Liver (tissue), 9 donors: ENCODE results near the gene FGF14. TPM values are rescaled to one million over a fixed set of nuclear protein-coding genes. Genes with fewer than 3 reads are reported as not detected.

Experiments used
- DNase-seq: peaks from one replicate; pipeline ENCODE4 v3.0.0-alpha.2; 2017; ENCODE audit warnings: low spot score
- H3K27ac ChIP-seq, 2 donors: one replicate each; pipeline ENCODE4 v1.7.0; 2013; ENCODE audit warnings: inconsistent platforms in 2 of 2, low read length in 2 of 2, control low read depth in 1 of 2, low read depth in 1 of 2, mild to moderate bottlenecking in 1 of 2
- H3K27me3 ChIP-seq, 4 donors: one replicate each; pipeline versions ENCODE4 v1.6.1 to v1.7.0; 2013; ENCODE audit warnings: low read length in 3 of 4, inconsistent platforms in 1 of 4, mild to moderate bottlenecking in 1 of 4, moderate library complexity in 1 of 4; ENCODE audit not compliant: control insufficient read depth in 4 of 4, insufficient read depth in 4 of 4
- H3K36me3 ChIP-seq, 4 donors: one replicate each; pipeline versions ENCODE4 v1.6.1 to v1.7.0; 2013; ENCODE audit warnings: low read length in 3 of 4, mild to moderate bottlenecking in 3 of 4, low read depth in 1 of 4, moderate library complexity in 1 of 4; ENCODE audit not compliant: control insufficient read depth in 4 of 4, insufficient read depth in 3 of 4
- H3K4me1 ChIP-seq, 4 donors: one replicate each; pipeline versions ENCODE4 v1.6.1 to v1.7.0; 2013; ENCODE audit warnings: low read length in 3 of 4, mild to moderate bottlenecking in 3 of 4, moderate library complexity in 1 of 4; ENCODE audit not compliant: control insufficient read depth in 4 of 4, insufficient read depth in 4 of 4
- H3K4me3 ChIP-seq, 3 donors: one replicate each; pipeline versions ENCODE4 v1.6.1 to v1.7.0; 2013; ENCODE audit warnings: low read length in 3 of 3, control low read depth in 1 of 3, low read depth in 1 of 3, mild to moderate bottlenecking in 1 of 3
- H3K9ac ChIP-seq, 2 donors: one replicate each; pipeline ENCODE4 v1.7.0; 2013; ENCODE audit warnings: low read length in 2 of 2, mild to moderate bottlenecking in 2 of 2, moderate library complexity in 2 of 2, control low read depth in 1 of 2, low read depth in 1 of 2
- H3K9me3 ChIP-seq, 4 donors: one replicate each; pipeline versions ENCODE4 v1.6.1 to v1.7.0; 2013; ENCODE audit warnings: low read length in 3 of 4; ENCODE audit not compliant: control insufficient read depth in 4 of 4
- EGR1 ChIP-seq, 2 donors: IDR thresholded peaks; 2 replicates each; pipeline ENCODE4 v1.6.1; 2016 to 2018; ENCODE audit warnings: antibody characterized with exemption in 2 of 2, low read depth in 2 of 2
- FOXA1 ChIP-seq: IDR thresholded peaks from 2 replicates; pipeline ENCODE4 v1.6.1; 2016; ENCODE audit warnings: antibody characterized with exemption
- FOXA2 ChIP-seq: IDR thresholded peaks from 2 replicates; pipeline ENCODE4 v1.6.1; 2016; ENCODE audit warnings: antibody characterized with exemption
- GABPA ChIP-seq, 2 donors: IDR thresholded peaks in 1 of 2; conservative IDR thresholded peaks in 1 of 2; 2 replicates each; pipeline ENCODE4 v1.6.1; 2016; ENCODE audit warnings: antibody characterized with exemption in 2 of 2, mild to moderate bottlenecking in 1 of 2, moderate library complexity in 1 of 2
- HNF4A ChIP-seq, 2 donors: conservative IDR thresholded peaks; 2 replicates each; pipeline ENCODE4 v1.6.1; 2016; ENCODE audit warnings: antibody characterized with exemption in 2 of 2, mild to moderate bottlenecking in 2 of 2
- HNF4G ChIP-seq: IDR thresholded peaks from 2 replicates; pipeline ENCODE4 v1.6.1; 2016; ENCODE audit warnings: antibody characterized with exemption
- JUND ChIP-seq, 2 donors: IDR thresholded peaks; 2 replicates each; pipeline ENCODE4 v1.6.1; 2016; ENCODE audit warnings: antibody characterized with exemption in 2 of 2
- NR2F2 ChIP-seq: IDR thresholded peaks from 2 replicates; pipeline ENCODE4 v1.6.1; 2016; ENCODE audit warnings: antibody characterized with exemption
- RAD21 ChIP-seq, 2 donors: IDR thresholded peaks; 2 replicates each; pipeline ENCODE4 v1.6.1; 2016; ENCODE audit warnings: antibody characterized with exemption in 2 of 2, mild to moderate bottlenecking in 2 of 2
- REST ChIP-seq: IDR thresholded peaks from 2 replicates; pipeline ENCODE4 v1.6.1; 2016; ENCODE audit warnings: antibody characterized with exemption, mild to moderate bottlenecking
- RXRA ChIP-seq, 2 donors: IDR thresholded peaks; 2 replicates each; pipeline ENCODE4 v1.6.1; 2017 to 2018; ENCODE audit warnings: antibody characterized with exemption in 2 of 2, mild to moderate bottlenecking in 1 of 2
- SP1 ChIP-seq: IDR thresholded peaks from 2 replicates; pipeline ENCODE4 v1.6.1; 2018; ENCODE audit warnings: antibody characterized with exemption, mild to moderate bottlenecking
- TAF1 ChIP-seq: conservative IDR thresholded peaks from 2 replicates; pipeline ENCODE4 v1.6.1; 2016; ENCODE audit warnings: antibody characterized with exemption, mild to moderate bottlenecking
- YY1 ChIP-seq: IDR thresholded peaks from 2 replicates; pipeline ENCODE4 v1.6.1; 2016; ENCODE audit warnings: antibody characterized with exemption, mild to moderate bottlenecking
- WGBS: extraction: QIAGEN DNeasy Blood & Tissue Kit; methylation state at CpG from one replicate; pipeline ENCODE4 v1.1.7; 2013; 5-methylcytosine and 5-hydroxymethylcytosine counted together
- polyA plus RNA-seq, 2 donors: library from polyadenylated mRNA; stranded (reverse) in 1 of 2; unstranded in 1 of 2; fragments of 200-250 nt in 1 of 2; fragments of >200 nt in 1 of 2; fragmentation: Nextera tagmentation in 1 of 2; extraction: Ambion mirVana in 1 of 2; gene quantifications; one replicate each; pipeline versions ENCODE4 v1.2.1 to v1.2.3, GENCODE V29; 2013 to 2015
- total RNA-seq, 2 donors: library from RNA; depleted of rRNA; stranded (reverse); fragments of >200 nt; gene quantifications; one replicate each; pipeline ENCODE4 v1.2.3, GENCODE V29; 2014
- TF ChIP-seq, protein P1 (sequence below): fragments of 150-350 bp; IDR thresholded peaks from 2 replicates; pipeline ENCODE4 v1.5.1; 2017; ENCODE audit warnings: improper control_type of control experiment, low read depth, low read length; ENCODE audit not compliant: missing input control
- TF ChIP-seq, protein P2 (sequence below): IDR thresholded peaks from 2 replicates; pipeline ENCODE4 v1.6.1; 2016; ENCODE audit warnings: antibody characterized with exemption
- TF ChIP-seq, protein P3 (sequence below): IDR thresholded peaks from 2 replicates; pipeline ENCODE4 v1.6.1; 2016; ENCODE audit warnings: antibody characterized with exemption
- TF ChIP-seq, protein P4 (sequence below): IDR thresholded peaks from 2 replicates; pipeline ENCODE4 v1.6.1; 2016; ENCODE audit warnings: antibody characterized with exemption
- donor health status: healthy.
- donor health status: healthy.
- donor health status: healthy.
- donor health status: healthy.
- donor health status: healthy.

The FGF14 gene
- total and polyA plus RNA-seq, 4 donors: 0.05 to 3.3 (median 1.0) TPM

- 59% methylated on average over 5 of the region's 5 CpGs for WGBS
- Histone ChIP-seq H3K4me1 (peaks cover 5 to 23% (median 11%) of the 10 kb centered on the region in 4 donors), H3K27me3 (no peaks in the 10 kb centered on the region), H3K36me3 (no peaks in the 10 kb centered on the region), H3K4me3 (no peak overlapping the region), H3K9me3 (no peaks in the 10 kb centered on the region), H3K27ac (peak overlapping the region in 1 of 2 donors; percentile 61), H3K9ac (no peak overlapping the region)
- DNase-seq: no peak
- TF ChIP-seq, protein P1, sequence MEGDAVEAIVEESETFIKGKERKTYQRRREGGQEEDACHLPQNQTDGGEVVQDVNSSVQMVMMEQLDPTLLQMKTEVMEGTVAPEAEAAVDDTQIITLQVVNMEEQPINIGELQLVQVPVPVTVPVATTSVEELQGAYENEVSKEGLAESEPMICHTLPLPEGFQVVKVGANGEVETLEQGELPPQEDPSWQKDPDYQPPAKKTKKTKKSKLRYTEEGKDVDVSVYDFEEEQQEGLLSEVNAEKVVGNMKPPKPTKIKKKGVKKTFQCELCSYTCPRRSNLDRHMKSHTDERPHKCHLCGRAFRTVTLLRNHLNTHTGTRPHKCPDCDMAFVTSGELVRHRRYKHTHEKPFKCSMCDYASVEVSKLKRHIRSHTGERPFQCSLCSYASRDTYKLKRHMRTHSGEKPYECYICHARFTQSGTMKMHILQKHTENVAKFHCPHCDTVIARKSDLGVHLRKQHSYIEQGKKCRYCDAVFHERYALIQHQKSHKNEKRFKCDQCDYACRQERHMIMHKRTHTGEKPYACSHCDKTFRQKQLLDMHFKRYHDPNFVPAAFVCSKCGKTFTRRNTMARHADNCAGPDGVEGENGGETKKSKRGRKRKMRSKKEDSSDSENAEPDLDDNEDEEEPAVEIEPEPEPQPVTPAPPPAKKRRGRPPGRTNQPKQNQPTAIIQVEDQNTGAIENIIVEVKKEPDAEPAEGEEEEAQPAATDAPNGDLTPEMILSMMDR: no peak
- TF ChIP-seq RXRA (IDR thresholded peaks at IDR 0.05): no peak
- no peak for TF ChIP-seq YY1
- no peak for TF ChIP-seq FOXA1
- no peak for TF ChIP-seq REST
- TF ChIP-seq, protein P2, sequence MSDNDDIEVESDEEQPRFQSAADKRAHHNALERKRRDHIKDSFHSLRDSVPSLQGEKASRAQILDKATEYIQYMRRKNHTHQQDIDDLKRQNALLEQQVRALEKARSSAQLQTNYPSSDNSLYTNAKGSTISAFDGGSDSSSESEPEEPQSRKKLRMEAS: no peak
- TF ChIP-seq JUND (IDR thresholded peaks at IDR 0.05): no peak
- TF ChIP-seq NR2F2: no peak
- TF ChIP-seq, protein P3, sequence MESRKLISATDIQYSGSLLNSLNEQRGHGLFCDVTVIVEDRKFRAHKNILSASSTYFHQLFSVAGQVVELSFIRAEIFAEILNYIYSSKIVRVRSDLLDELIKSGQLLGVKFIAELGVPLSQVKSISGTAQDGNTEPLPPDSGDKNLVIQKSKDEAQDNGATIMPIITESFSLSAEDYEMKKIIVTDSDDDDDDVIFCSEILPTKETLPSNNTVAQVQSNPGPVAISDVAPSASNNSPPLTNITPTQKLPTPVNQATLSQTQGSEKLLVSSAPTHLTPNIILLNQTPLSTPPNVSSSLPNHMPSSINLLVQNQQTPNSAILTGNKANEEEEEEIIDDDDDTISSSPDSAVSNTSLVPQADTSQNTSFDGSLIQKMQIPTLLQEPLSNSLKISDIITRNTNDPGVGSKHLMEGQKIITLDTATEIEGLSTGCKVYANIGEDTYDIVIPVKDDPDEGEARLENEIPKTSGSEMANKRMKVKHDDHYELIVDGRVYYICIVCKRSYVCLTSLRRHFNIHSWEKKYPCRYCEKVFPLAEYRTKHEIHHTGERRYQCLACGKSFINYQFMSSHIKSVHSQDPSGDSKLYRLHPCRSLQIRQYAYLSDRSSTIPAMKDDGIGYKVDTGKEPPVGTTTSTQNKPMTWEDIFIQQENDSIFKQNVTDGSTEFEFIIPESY: no peak
- no peak for TF ChIP-seq HNF4A (conservative IDR thresholded peaks at IDR 0.05)
- TF ChIP-seq EGR1 (IDR thresholded peaks at IDR 0.05; ENCODE audit: low read depth in 2 of 2): no peak
Observed at GRCh38 chr13:102325321-102325720, 76.5 kb downstream of the FGF14 start.

DNA sequence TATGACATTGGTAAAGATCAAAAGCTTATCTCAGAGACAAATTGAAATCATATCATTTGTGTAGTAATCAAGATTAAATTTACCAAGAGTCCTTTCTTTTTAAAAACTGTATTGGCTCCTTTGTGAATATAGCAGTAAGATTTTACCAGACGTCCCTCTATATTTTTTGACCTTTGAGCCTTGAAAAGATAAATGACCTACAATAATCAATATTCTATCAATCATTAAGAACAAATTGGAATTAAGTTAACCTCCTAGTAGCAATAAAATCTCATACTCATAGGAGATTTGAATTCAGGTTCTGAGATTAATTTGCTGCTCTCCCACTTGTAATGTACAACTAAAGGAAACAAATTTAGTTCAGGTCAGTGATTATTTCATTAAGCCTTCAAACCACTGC is 78.3 kb downstream of the FGF14 start:
- 27% methylated on average over 1 of the region's 1 CpG for WGBS
- H3K9me3 ChIP-seq: no peaks in the 10 kb centered on the region
- no peak for TF ChIP-seq YY1
- TF ChIP-seq, protein P2: no peak
- TF ChIP-seq RAD21 (IDR thresholded peaks at IDR 0.05): no peak
- TF ChIP-seq JUND (IDR thresholded peaks at IDR 0.05): no peak
- no peak for TF ChIP-seq GABPA (IDR thresholded peaks at IDR 0.05 in 1 of 2, conservative IDR thresholded peaks at IDR 0.05 in 1 of 2)
- TF ChIP-seq HNF4A (conservative IDR thresholded peaks at IDR 0.05): peak in 1 of 2 donors; percentile 79
- TF ChIP-seq, protein P3: no peak
- peak; percentile 45 for TF ChIP-seq HNF4G
- TF ChIP-seq, protein P1: no peak
- no peak for TF ChIP-seq TAF1
- TF ChIP-seq, protein P4, sequence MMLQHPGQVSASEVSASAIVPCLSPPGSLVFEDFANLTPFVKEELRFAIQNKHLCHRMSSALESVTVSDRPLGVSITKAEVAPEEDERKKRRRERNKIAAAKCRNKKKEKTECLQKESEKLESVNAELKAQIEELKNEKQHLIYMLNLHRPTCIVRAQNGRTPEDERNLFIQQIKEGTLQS: no peak
- no peak for TF ChIP-seq FOXA1
- TF ChIP-seq FOXA2: no peak
- peak; percentile 65 for TF ChIP-seq SP1

More for the DNA sequence above, 78.3 kb downstream of the FGF14 start:
- Histone ChIP-seq H3K36me3 (no peaks in the 10 kb centered on the region), H3K4me3 (no peak overlapping the region), H3K27me3 (no peaks in the 10 kb centered on the region), H3K27ac (no peak overlapping the region), H3K9ac (no peak overlapping the region), H3K4me1 (peaks cover 4 to 23% (median 8%) of the 10 kb centered on the region in 4 donors)
- no peak for DNase-seq
